Activated B cell treated with CpG ODN at 0.5 μM for 24 hours (primary cell): Measurements from ENCODE around the gene COIL. TPM values are rescaled to one million over a fixed set of nuclear protein-coding genes. Genes with fewer than 3 reads are reported as not detected.
A peak's percentile ranks its signal among the peaks of the same experiment; 100 is the strongest.
"Not testable (repeated sequence)": the region's sequence is repeated elsewhere in the genome, so short reads cannot be mapped to it uniquely, and the experiment has no call there.

Experiments
- ATAC-seq: fragments of 200-7000 bp; cut with Tn5 transposase; one replicate; pipeline ENCODE4 v1.10.0; 2021; ENCODE audit warnings: low read depth, mild to moderate bottlenecking, moderate library complexity
- CTCF ChIA-PET: fragments of 350-600 bp; sonication (Branson Sonifier 250); formaldehyde crosslinking; loops from one replicate; lab custom pipeline; 2021; ENCODE audit warnings: antibody characterized with exemption; lab: Charles Lee
- POLR2A ChIA-PET: fragments of 350-600 bp; sonication (Branson Sonifier 250); formaldehyde crosslinking; loops from one replicate; lab custom pipeline; 2021; ENCODE audit warnings: antibody characterized with exemption; lab: Charles Lee
- DNase-seq: peaks from one replicate; pipeline ENCODE4 v3.0.0; 2022
- H3K27ac Mint-ChIP-seq: one replicate; pipeline ENCODE4 v1.8.0; 2020; ENCODE audit warnings: mixed read lengths
- H3K27me3 Mint-ChIP-seq: one replicate; pipeline ENCODE4 v1.8.0; 2021; ENCODE audit warnings: mixed read lengths
- H3K36me3 Mint-ChIP-seq: one replicate; pipeline ENCODE4 v1.8.0; 2021; ENCODE audit warnings: low read depth, mixed read lengths
- H3K4me1 Mint-ChIP-seq: one replicate; pipeline ENCODE4 v1.8.0; 2021; ENCODE audit warnings: mixed read lengths
- H3K4me3 Mint-ChIP-seq: one replicate; pipeline ENCODE4 v1.8.0; 2020; ENCODE audit warnings: mild to moderate bottlenecking, mixed read lengths
- H3K9me3 Mint-ChIP-seq: one replicate; pipeline ENCODE4 v1.8.0; 2020; ENCODE audit warnings: mixed read lengths
- CTCF ChIP-seq: fragments of 200-600 bp; IDR thresholded peaks from one replicate; pipeline ENCODE4 v1.8.0; 2022; ENCODE audit warnings: antibody characterized with exemption, mild to moderate bottlenecking
- intact Hi-C: fragments of 100-400 bp; cut with micrococcal nuclease; formaldehyde crosslinking; loops from one replicate; pipeline ENCODE4 v1.15.1; 2024
- total RNA-seq: library from RNA; stranded (reverse); gene quantifications from 2 replicates; pipeline ENCODE4 v1.2.3, GENCODE V29; 2022

COIL gene
- total RNA-seq, 1 donor from 2014 or later = 21.9 TPM

GRCh38 chr17:56943505-56944125 is 17.2 kb downstream of the COIL start:
- ChIA-PET CTCF (interaction anchor here (5.2 kb wide), 1 partner anchor 125 kb away, joined by 112 read pairs; no protein-coding TSS in a partner anchor), POLR2A (no interaction called here)
- no peak for ATAC-seq
- Mint-ChIP-seq H3K4me1 (peaks cover 3% of the 10 kb centered on the region), H3K27me3 (no peaks in the 10 kb centered on the region), H3K9me3 (no peaks in the 10 kb centered on the region), H3K36me3 (peaks cover 78% of the 10 kb centered on the region), H3K4me3 (no peak overlapping the region), H3K27ac (no peak overlapping the region)
- no peak for DNase-seq
- intact Hi-C loops = no loop called here
- TF ChIP-seq CTCF = no peak

GRCh38 chr17:56939869-56940484 is 20.9 kb downstream of the COIL start:
- Mint-ChIP-seq H3K9me3 (no peaks in the 10 kb centered on the region), H3K4me1 (peaks cover 3% of the 10 kb centered on the region), H3K27me3 (no peaks in the 10 kb centered on the region), H3K36me3 (peaks cover 80% of the 10 kb centered on the region), H3K4me3 (no peak overlapping the region), H3K27ac (no peak overlapping the region)
- POLR2A ChIA-PET = interaction anchor here (0.9 kb wide), 1 partner anchor 120 kb away, joined by 4 read pairs; no protein-coding TSS in a partner anchor
- CTCF ChIA-PET = interaction anchor here (0.6 to 5.2 kb wide), 10 partner anchors 13 to 121 kb away, joined by 3 to 112 read pairs (median 6); no protein-coding TSS in a partner anchor
- intact Hi-C loops = loop anchor here (1.0 to 2.0 kb wide), 5 partner anchors 26 to 348 kb away; partner anchors contain the start of gene TRIM25
- ATAC-seq (peak; percentile 93), DNase-seq (no peak)
- TF ChIP-seq CTCF = peak; percentile 84

- H3K9me3 Mint-ChIP-seq, DNase-seq, H3K4me1 Mint-ChIP-seq, H3K4me3 Mint-ChIP-seq, H3K27ac Mint-ChIP-seq, POLR2A ChIA-PET, intact Hi-C loops, H3K27me3 Mint-ChIP-seq, ATAC-seq: not testable (repeated sequence)
- CTCF ChIA-PET = interaction anchor here (0.7 to 1.1 kb wide), 2 partner anchors 45 to 118 kb away, joined by 3 to 5 read pairs; no protein-coding TSS in a partner anchor
- H3K36me3 Mint-ChIP-seq = peaks cover 80% of the 10 kb centered on the region
Measured at GRCh38 chr17:56938206-56938605, 22.6 kb downstream of the COIL start.

- DNase-seq = no peak
- no peaks in the 10 kb centered on the region for H3K27me3 Mint-ChIP-seq
- ChIA-PET CTCF (interaction anchor here (0.7 to 2.3 kb wide), 4 partner anchors 44 to 118 kb away, joined by 3 to 11 read pairs (median 5); no protein-coding TSS in a partner anchor), POLR2A (no interaction called here)
- no peak overlapping the region for H3K27ac Mint-ChIP-seq
- no peak for ATAC-seq
- no peak for TF ChIP-seq CTCF
- H3K36me3 Mint-ChIP-seq = peaks cover 76% of the 10 kb centered on the region
- H3K4me1 Mint-ChIP-seq = peaks cover 3% of the 10 kb centered on the region
- no peaks in the 10 kb centered on the region for H3K9me3 Mint-ChIP-seq
- no peak overlapping the region for H3K4me3 Mint-ChIP-seq
- intact Hi-C loops = no loop called here
Measured at GRCh38 chr17:56937687-56938086, 23.2 kb downstream of the COIL start.

GRCh38 chr17:56936697-56937322 is 24.0 kb downstream of the COIL start:
- peaks cover 70% of the 10 kb centered on the region for H3K36me3 Mint-ChIP-seq
- H3K4me3 Mint-ChIP-seq = no peak overlapping the region
- TF ChIP-seq CTCF = no peak
- no peaks in the 10 kb centered on the region for H3K9me3 Mint-ChIP-seq
- intact Hi-C loops = no loop called here
- no peaks in the 10 kb centered on the region for H3K27me3 Mint-ChIP-seq
- H3K27ac Mint-ChIP-seq = no peak overlapping the region
- peaks cover 3% of the 10 kb centered on the region for H3K4me1 Mint-ChIP-seq
- ATAC-seq = no peak
- CTCF ChIA-PET = interaction anchor here (1.8 to 2.3 kb wide), 2 partner anchors 45 to 117 kb away, joined by 5 to 11 read pairs; no protein-coding TSS in a partner anchor
- no peak for DNase-seq
- POLR2A ChIA-PET = interaction anchor here (1.2 kb wide), 1 partner anchor 28 kb away, joined by 3 read pairs; no protein-coding TSS in a partner anchor
